Fibroblast of the aortic adventitia (primary cell): ENCODE measurements around the gene RBP2. TPM values are rescaled to one million over a fixed set of nuclear protein-coding genes. Genes with fewer than 3 reads are reported as not detected.

Source experiments
- DNase-seq: peaks from one replicate; pipeline ENCODE4 v3.0.0-alpha.2; 2010; ENCODE audit warnings: low read depth
- H3K4me3 ChIP-seq: 2 replicates; pipeline ENCODE4 v1.5.1; 2011; ENCODE audit warnings: low read depth, mild to moderate bottlenecking, control low read depth, low read length, moderate library complexity
- CTCF ChIP-seq: IDR thresholded peaks from 2 replicates; pipeline ENCODE4 v1.5.1; 2011; ENCODE audit warnings: mild to moderate bottlenecking, low read length, control low read depth, inconsistent platforms; ENCODE audit not compliant: insufficient read depth
- total RNA-seq: library from RNA; depleted of rRNA; stranded (reverse); fragments of >200 nt; gene quantifications from 2 replicates; pipeline ENCODE4 v1.2.3, GENCODE V29; 2012; ENCODE audit warnings: low replicate concordance

The RBP2 gene
- total RNA-seq, 1 donor: not detected

- no peak for DNase-seq
- no peak overlapping the region for H3K4me3 ChIP-seq
- TF ChIP-seq CTCF: no peak
Observed at GRCh38 chr3:139509631-139510030, 33.3 kb upstream of the RBP2 start.

- peak; percentile 9 for TF ChIP-seq CTCF
- no peak overlapping the region for H3K4me3 ChIP-seq
- DNase-seq: no peak
Observed at GRCh38 chr3:139506766-139507165, 30.4 kb upstream of the RBP2 start.

- H3K4me3 ChIP-seq: no peak overlapping the region
- DNase-seq: no peak
- TF ChIP-seq CTCF: no peak
Observed at GRCh38 chr3:139505829-139506386, 29.6 kb upstream of the RBP2 start.

- DNase-seq: no peak
- TF ChIP-seq CTCF: no peak
- H3K4me3 ChIP-seq: no peak overlapping the region
Observed at GRCh38 chr3:139499536-139499935, 23.2 kb upstream of the RBP2 start.

- no peak for TF ChIP-seq CTCF
- DNase-seq: no peak
Observed at GRCh38 chr3:139493826-139494385, 17.6 kb upstream of the RBP2 start.

GRCh38 chr3:139491966-139492365 is 15.7 kb upstream of the RBP2 start:
- no peak overlapping the region for H3K4me3 ChIP-seq
- DNase-seq: peak; percentile 2
- no peak for TF ChIP-seq CTCF

More at GRCh38 chr3:139493826-139494385, 17.6 kb upstream of the RBP2 start:
- no peak overlapping the region for H3K4me3 ChIP-seq
